Neutrophil (primary cell): ENCODE results near the gene ESYT1.
A peak's percentile ranks its signal among the peaks of the same experiment; 100 is the strongest.

ENCODE experiments used
- H3K27ac ChIP-seq: fragments of 200-600 bp; sonication (generic); 2 replicates; pipeline ENCODE4 v1.5.1; 2016; ENCODE audit warnings: mild to moderate bottlenecking, moderate library complexity
- H3K27me3 ChIP-seq: fragments of 200-600 bp; sonication (generic); 2 replicates; pipeline ENCODE4 v1.6.0; 2016; ENCODE audit warnings: mild to moderate bottlenecking
- H3K36me3 ChIP-seq: fragments of 200-600 bp; sonication (generic); 2 replicates; pipeline ENCODE4 v1.5.1; 2017
- H3K4me1 ChIP-seq, 2 experiments: fragments of 200-600 bp in 1 of 2; sonication (generic) in 1 of 2; 1 replicate in 1 of 2; 2 replicates in 1 of 2; pipeline versions ENCODE4 v1.5.1 to v1.6.1; 2013 to 2016; ENCODE audit warnings: low read depth in 1 of 2, low read length in 1 of 2, mild to moderate bottlenecking in 1 of 2, moderate library complexity in 1 of 2; ENCODE audit not compliant: control insufficient read depth in 1 of 2, insufficient read depth in 1 of 2
- H3K4me3 ChIP-seq, 2 experiments: fragments of 200-600 bp in 1 of 2; sonication (generic) in 1 of 2; 1 replicate in 1 of 2; 2 replicates in 1 of 2; pipeline ENCODE4 v1.5.1; 2013 to 2016; ENCODE audit warnings: low read depth in 1 of 2, low read length in 1 of 2, mild to moderate bottlenecking in 1 of 2, moderate library complexity in 1 of 2
- H3K9me3 ChIP-seq: fragments of 200-600 bp; sonication (generic); 2 replicates; pipeline ENCODE4 v1.5.1; 2016
- TF ChIP-seq, protein P1 (sequence below): fragments of 200-600 bp; sonication (generic); IDR thresholded peaks from 2 replicates; pipeline ENCODE4 v1.5.1; 2016; ENCODE audit warnings: antibody characterized with exemption

ESYT1 gene

DNA sequence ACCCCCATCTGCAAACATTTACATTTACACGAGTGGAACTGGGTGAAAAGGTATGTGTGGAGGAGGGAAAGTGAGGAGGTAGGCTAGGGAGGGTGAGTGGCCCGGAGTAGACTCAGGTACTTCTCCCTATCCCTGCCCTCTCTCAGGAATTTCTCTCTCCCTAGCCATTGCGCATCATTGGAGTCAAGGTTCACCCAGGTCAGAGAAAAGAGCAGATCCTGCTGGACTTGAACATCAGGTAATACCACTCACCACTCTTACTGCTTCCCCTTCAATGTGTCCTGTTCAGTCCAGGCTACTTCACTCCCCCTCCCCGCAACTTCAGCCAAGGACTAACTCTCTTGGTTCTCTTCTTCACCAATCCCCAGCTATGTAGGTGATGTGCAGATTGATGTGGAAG is 2.8 kb downstream of the ESYT1 start:
- Histone ChIP-seq H3K27ac (peak overlapping the region; percentile 89), H3K4me1 (peaks cover 48 to 55% of the 10 kb centered on the region in 2 experiments), H3K27me3 (no peaks in the 10 kb centered on the region), H3K36me3 (peaks cover 19% of the 10 kb centered on the region), H3K4me3 (no peak overlapping the region), H3K9me3 (no peaks in the 10 kb centered on the region)
- TF ChIP-seq, protein P1, sequence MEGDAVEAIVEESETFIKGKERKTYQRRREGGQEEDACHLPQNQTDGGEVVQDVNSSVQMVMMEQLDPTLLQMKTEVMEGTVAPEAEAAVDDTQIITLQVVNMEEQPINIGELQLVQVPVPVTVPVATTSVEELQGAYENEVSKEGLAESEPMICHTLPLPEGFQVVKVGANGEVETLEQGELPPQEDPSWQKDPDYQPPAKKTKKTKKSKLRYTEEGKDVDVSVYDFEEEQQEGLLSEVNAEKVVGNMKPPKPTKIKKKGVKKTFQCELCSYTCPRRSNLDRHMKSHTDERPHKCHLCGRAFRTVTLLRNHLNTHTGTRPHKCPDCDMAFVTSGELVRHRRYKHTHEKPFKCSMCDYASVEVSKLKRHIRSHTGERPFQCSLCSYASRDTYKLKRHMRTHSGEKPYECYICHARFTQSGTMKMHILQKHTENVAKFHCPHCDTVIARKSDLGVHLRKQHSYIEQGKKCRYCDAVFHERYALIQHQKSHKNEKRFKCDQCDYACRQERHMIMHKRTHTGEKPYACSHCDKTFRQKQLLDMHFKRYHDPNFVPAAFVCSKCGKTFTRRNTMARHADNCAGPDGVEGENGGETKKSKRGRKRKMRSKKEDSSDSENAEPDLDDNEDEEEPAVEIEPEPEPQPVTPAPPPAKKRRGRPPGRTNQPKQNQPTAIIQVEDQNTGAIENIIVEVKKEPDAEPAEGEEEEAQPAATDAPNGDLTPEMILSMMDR: no peak

DNA sequence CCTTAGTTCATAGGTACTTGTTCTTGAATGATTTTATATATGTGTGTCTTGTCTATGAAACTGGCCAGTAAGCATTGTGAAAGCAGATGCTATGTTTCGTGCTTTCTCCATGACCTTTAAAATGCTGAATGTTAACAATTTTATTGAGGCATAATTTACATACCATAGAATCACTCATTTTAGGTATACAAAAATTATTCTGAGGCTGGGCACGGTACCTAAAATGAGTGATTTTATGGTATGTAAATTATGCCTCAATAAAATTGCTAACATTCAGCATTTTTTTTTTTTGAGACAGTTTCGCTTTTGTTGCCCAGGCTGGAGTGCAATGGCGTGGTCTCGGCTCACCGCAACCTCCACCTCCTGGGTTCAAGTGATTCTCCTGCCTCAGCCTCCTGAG is 6.8 kb downstream of the ESYT1 start:
- Histone ChIP-seq H3K4me1 (peaks cover 10 to 16% of the 10 kb centered on the region in 2 experiments), H3K27me3 (no peaks in the 10 kb centered on the region)
- TF ChIP-seq, protein P1: no peak

DNA sequence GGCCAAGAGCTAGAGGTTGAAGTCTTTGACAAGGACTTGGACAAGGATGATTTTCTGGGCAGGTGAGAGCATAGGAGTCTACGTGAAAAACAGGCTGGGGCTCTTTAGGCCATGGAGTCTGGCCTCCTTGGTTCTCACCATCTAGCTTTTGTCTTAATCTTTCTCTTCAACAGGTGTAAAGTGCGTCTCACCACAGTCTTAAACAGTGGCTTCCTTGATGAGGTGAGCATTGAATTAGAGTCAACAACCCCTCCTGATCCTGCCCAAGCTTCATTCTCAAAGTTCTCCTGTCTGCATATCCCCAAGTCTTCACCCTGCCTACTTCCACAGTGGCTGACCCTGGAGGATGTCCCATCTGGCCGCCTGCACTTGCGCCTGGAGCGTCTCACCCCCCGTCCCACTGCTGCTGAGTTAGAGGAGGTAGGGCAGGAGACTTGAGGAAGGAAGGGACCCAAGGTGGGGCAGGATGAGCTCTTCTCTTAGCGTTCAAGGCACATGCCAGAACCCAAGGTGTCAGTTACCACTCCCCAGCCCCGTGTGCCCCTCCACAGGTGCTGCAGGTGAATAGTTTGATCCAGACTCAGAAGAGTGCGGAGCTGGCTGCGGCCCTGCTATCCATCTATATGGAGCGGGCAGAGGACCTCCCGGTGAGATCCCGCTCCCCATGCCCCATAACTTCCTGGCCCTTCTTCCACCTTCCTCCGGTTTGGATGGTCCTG is 9.9 kb downstream of the ESYT1 start:
- no peaks in the 10 kb centered on the region for H3K27me3 ChIP-seq
- H3K36me3 ChIP-seq: peaks cover 25% of the 10 kb centered on the region
- peaks cover 25 to 33% of the 10 kb centered on the region in 2 experiments for H3K4me1 ChIP-seq
- TF ChIP-seq, protein P1: no peak
- no peak overlapping the region for H3K4me3 ChIP-seq
- H3K9me3 ChIP-seq: no peaks in the 10 kb centered on the region
- no peak overlapping the region for H3K27ac ChIP-seq

More for the DNA sequence above, 6.8 kb downstream of the ESYT1 start:
- Histone ChIP-seq H3K36me3 (peaks cover 39% of the 10 kb centered on the region), H3K4me3 (no peak overlapping the region), H3K27ac (no peak overlapping the region), H3K9me3 (no peaks in the 10 kb centered on the region)

DNA sequence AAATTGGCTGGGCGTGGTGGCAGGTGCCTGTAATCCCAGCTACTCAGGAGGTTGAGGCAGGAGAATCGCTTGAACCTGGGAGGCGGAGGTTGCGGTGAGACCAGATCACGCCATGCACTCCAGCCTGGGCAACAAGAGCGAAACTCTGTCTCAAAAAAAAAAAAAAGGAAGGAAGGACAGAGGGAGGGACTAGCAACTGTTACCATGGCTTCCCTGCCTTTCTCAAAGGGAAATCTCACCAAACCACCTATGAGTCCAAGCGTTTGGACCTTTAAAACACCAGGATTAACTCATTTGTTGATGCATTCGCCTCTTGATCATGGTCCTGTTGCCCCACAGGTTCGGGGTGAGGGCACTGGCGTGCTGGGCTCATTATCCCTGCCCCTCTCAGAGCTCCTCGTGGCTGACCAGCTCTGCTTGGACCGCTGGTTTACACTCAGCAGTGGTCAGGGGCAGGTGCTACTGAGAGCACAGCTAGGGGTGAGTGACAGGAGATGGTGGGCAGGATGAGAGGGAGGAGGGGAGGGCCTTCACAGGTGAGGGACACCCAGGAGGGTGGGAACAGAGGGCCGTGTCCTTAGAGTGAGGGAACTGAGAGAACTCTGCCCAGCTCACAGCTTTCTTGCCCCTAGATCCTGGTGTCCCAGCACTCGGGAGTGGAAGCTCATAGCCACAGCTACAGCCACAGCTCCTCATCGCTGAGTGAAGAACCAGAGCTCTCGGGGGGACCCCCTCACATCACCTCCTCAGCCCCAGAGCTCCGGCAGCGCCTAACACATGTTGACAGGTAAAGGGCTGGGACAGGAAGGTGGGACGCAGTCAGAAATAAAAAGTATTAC is 14.1 kb downstream of the ESYT1 start:
- Histone ChIP-seq H3K27ac (peak overlapping the region; percentile 87), H3K4me1 (peaks cover 28 to 39% of the 10 kb centered on the region in 2 experiments), H3K4me3 (peak overlapping the region; percentile 17 to 39), H3K9me3 (no peaks in the 10 kb centered on the region), H3K36me3 (peaks cover 14% of the 10 kb centered on the region), H3K27me3 (no peaks in the 10 kb centered on the region)
- TF ChIP-seq, protein P1: no peak

DNA sequence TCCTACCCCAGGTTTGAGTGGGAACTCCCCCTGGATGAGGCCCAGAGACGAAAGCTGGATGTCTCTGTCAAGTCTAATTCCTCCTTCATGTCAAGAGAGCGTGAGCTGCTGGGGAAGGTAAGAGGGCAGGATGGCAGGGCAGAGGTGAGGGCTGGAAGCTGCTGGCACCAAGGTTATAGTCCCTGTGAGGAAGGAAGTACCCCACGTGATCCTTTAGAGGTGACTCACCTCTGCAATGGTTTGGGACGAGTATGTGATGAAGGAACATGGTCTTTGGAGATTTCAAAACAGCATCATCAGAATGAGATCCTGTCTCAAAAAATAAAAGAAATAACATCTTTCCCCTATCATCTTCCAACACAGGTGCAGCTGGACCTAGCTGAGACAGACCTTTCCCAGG is 15.2 kb downstream of the ESYT1 start:
- H3K4me1 ChIP-seq: peaks cover 28 to 39% of the 10 kb centered on the region in 2 experiments
- TF ChIP-seq, protein P1: no peak
- H3K27me3 ChIP-seq: no peaks in the 10 kb centered on the region
- peaks cover 3% of the 10 kb centered on the region for H3K36me3 ChIP-seq
- H3K9me3 ChIP-seq: no peaks in the 10 kb centered on the region
- peak overlapping the region in 1 of 2 experiments; percentile 40 for H3K4me3 ChIP-seq
- H3K27ac ChIP-seq: peak overlapping the region; percentile 87
